ENCODE data around the gene PLPP7. TPM values are rescaled to one million over a fixed set of nuclear protein-coding genes. Genes with fewer than 3 reads are reported as not detected.

Gene PLPP7
- total RNA-seq = 2.1 and 2.6 TPM in 2 replicates

DNA sequence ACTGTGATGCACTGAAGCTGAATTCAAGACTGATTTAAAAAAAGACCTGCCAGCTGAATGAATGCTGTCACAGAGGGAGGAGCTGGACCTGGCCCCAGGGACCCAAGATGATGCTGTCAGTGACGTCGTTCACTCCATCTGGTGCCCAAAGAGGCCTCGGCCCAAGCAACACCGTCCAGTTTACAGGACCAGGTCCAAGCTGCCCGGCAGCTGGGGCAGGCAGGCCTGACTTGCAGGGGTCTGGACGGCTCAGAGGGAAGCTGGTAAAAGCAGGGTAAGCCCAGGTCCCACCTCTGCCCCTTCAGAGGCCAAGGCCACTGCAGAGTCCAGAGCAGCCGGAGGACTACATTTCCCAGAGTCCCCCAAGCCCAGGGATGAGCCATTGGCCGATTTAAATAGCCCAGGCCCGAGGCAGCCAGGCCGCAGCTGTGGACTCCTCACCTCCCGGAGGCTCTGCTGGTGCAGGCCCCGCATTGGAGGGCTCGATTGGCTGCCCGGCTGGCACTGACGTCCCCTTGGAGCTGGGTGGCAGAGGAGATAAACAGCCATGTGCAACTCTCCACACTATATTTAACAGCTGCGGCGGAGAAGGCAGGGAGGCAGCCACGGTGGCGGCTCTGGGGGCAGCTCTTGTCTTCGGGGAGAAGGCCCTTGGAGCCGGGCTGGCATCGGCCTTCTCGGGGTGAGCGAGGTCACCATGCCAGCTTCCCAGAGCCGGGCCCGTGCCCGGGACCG lies at the start of gene PLPP7:
Gene PLPP7, plus strand, starts transcription at position 423 of the 735 bp plus-strand sequence. Its CDS starts 275 bp downstream, at position 698.

GRCh38 chr9:131276094-131276888 lies 13.2 kb upstream of the PLPP7 start, which contains the start of gene FAM78A:
Gene FAM78A, minus strand, starts transcription at chr9:131276510. Its CDS starts 331 bp downstream, at chr9:131276179.

Other genes with a start within 250 kb of the PLPP7 start
- gene AIF1L, start 193.2 kb upstream of the PLPP7 start, total RNA-seq = 0.77 and 1.1 TPM in 2 replicates
- 8.8 and 10.5 TPM in 2 replicates for gene NUP214, start 164.1 kb upstream of the PLPP7 start, total RNA-seq
- 2.8 and 3.7 TPM in 2 replicates for gene FAM78A, start 13.2 kb upstream of the PLPP7 start, total RNA-seq
- 31.3 and 46.1 TPM in 2 replicates for gene PRRC2B, start 104.4 kb downstream of the PLPP7 start, total RNA-seq
- 22.9 and 28.0 TPM in 2 replicates for gene POMT1, start 213.2 kb downstream of the PLPP7 start, total RNA-seq
- gene UCK1, start 241.5 kb downstream of the PLPP7 start, total RNA-seq = 14.3 and 17.7 TPM in 2 replicates